Measurements from ENCODE around the gene ASIC1.
A peak's percentile ranks its signal among the peaks of the same experiment; 100 is the strongest.
"Not testable (repeated sequence)": the region's sequence is repeated elsewhere in the genome, so short reads cannot be mapped to it uniquely, and the experiment has no call there.

The ASIC1 gene

DNA sequence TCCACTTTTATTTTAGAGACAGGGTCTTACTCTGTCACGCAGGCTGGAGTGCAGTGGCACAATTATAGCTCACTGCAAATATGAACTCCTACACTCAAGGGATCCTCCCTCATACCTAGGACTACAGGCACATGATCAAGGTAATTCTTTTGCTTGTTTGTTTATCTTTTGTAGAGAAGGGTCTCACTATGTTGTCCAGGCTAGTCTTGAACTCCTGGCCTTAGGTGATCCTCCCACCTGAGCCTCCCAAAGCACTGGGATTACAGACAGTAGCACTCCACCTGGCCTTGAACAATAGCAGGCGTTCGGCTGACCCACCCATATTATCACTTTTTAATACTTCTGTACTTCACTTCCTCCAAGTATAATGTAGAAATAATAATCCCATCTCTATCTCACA, 30.7 kb upstream of the ASIC1 start:
- TF ChIP-seq, protein P1, sequence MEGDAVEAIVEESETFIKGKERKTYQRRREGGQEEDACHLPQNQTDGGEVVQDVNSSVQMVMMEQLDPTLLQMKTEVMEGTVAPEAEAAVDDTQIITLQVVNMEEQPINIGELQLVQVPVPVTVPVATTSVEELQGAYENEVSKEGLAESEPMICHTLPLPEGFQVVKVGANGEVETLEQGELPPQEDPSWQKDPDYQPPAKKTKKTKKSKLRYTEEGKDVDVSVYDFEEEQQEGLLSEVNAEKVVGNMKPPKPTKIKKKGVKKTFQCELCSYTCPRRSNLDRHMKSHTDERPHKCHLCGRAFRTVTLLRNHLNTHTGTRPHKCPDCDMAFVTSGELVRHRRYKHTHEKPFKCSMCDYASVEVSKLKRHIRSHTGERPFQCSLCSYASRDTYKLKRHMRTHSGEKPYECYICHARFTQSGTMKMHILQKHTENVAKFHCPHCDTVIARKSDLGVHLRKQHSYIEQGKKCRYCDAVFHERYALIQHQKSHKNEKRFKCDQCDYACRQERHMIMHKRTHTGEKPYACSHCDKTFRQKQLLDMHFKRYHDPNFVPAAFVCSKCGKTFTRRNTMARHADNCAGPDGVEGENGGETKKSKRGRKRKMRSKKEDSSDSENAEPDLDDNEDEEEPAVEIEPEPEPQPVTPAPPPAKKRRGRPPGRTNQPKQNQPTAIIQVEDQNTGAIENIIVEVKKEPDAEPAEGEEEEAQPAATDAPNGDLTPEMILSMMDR (conservative IDR thresholded peaks at IDR 0.05; ENCODE audit: low read depth, low read length): no peak
- H3K4me3 ChIP-seq (ENCODE audit: low read depth, low read length): no peak overlapping the region
- no peak for DNase-seq (ENCODE audit: low read depth)

DNA sequence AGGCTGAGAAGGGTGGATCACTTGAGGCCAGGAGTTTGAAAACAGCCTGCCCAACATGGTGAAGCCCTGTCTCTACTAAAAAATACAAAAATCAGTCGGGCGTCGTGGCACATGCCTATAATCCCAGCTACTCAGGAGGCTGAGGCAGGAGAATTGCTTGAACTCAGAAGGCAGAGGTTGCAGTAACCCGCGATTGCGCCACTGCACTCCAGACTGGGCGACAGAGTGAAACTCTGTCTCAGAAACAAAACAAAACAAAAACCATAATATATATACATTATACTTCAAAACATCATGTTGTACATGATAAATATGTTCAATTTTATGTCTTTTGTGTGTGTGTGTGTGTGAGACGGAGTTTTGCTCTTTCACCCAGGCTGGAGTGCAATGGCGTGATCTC, 26.9 kb upstream of the ASIC1 start:
- not testable (repeated sequence) for DNase-seq (ENCODE audit: low read depth); H3K4me3 ChIP-seq (ENCODE audit: low read depth, low read length)

DNA sequence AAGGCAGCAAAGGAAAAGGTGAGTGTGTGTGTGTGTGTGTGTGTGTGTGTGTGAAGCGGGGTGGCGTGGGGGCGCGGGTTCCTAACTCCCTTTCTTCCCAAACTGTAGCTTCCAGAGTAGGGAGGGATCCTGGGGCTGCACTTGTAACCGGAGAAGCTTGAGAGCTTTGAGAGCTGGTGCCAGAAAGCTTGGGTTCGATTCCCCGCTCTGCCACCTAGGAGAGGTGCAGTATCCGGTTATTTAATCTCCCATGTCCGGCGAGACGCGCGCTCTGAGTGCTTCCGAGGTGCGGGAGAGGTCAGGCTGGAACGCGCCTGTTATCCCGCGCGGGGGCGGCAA, 24.9 kb upstream of the ASIC1 start:
- peak overlapping the region; percentile 49 for H3K4me3 ChIP-seq (ENCODE audit: low read depth, low read length)
- DNase-seq (ENCODE audit: low read depth): no peak
- TF ChIP-seq, protein P1 (conservative IDR thresholded peaks at IDR 0.05; ENCODE audit: low read depth, low read length): no peak

DNA sequence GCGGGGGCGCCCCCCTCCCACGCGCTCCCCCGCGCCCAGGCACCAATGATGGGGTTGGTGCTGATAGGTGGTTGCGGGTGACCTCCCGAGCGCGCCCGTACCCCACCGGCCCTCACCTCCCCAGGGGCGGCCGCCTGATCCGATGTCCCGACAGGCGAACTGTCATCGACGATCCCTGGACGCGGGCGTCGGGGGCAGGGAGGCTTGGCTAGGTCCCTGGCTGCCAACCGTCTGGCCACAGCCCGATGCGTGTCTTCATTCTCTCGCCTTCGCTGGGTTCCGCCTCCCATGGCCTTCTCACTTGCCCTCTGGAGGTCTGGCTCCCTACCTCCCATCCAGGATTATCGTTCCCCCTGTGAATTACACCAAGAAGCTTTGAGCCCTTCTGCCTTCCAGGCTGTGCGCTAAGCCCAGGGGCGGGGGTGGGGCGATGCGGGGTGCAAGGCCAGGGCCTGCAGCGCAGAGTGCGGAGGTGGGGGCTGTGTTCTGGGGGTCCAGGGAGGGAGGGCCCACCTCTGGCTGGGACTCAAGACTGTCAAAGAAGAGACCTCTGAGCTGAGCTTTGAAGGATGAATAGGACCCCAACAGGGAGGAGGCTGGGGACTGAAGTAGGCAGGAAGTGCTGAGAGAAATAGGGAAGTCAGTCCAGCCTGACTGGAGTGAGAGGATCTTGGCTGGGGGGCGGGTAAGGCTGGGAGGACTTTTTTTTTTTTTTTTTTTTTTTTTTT, 24.4 kb upstream of the ASIC1 start:
- TF ChIP-seq, protein P1 (conservative IDR thresholded peaks at IDR 0.05; ENCODE audit: low read depth, low read length): no peak
- DNase-seq (ENCODE audit: low read depth): no peak
- H3K4me3 ChIP-seq (ENCODE audit: low read depth, low read length): peak overlapping the region; percentile 49

DNA sequence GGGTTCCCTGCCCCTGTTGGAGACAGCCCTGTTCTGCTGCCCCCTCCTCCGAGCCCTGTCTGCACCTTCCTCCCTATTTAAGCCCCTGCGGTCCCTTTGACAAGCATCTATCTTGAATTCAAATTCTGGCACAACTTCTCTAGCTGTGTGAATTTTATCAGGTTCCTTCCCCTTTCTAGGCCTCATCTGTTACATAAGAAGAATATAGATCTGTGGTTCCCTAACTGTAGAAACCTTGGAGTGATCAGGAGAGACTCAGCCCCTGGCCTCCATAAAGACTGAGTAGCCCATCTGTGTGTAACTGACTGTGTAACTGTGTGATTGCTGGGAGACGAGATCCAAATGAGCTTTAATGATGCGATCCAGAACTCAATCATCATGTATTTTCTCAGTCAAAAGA, 19.1 kb upstream of the ASIC1 start:
- DNase-seq (ENCODE audit: low read depth): no peak
- TF ChIP-seq, protein P1 (conservative IDR thresholded peaks at IDR 0.05; ENCODE audit: low read depth, low read length): no peak
- H3K4me3 ChIP-seq (ENCODE audit: low read depth, low read length): no peak overlapping the region

DNA sequence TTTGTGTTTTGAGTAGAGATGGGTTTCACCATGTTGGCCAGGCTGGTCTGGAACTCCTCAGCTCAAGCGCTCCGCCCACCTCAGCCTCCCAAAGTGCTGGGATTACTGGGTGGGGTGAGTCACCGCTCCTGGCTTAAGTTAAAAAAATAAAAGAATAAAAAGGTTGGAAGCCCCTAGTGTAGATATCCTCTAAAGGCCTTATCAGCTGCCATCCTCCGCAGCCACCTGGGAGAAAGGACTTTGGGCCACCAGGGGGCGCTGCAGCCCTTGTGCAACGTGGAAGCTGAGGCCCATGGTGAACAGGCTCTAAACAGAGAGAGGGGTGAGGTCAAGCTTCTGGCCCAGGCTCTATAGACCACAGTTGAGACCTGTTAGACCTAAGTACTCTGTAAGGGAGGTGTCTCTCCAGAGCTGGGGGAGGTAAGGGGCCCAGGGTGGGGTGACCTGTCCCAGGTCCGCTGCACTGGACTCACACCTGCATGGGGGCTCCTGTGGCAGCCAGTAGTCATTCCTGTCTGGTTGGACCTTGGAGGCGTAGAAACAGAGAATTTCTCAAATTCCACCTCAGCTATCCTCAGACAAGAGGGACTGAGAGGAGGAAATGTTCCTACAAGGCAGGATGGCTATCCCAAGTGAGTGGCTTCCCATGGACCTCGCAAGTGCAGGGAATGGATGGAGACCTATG, 18.1 kb upstream of the ASIC1 start:
- peak; percentile 83 for DNase-seq (ENCODE audit: low read depth)
- TF ChIP-seq, protein P1 (conservative IDR thresholded peaks at IDR 0.05; ENCODE audit: low read depth, low read length): peak; percentile 94
- H3K4me3 ChIP-seq (ENCODE audit: low read depth, low read length): no peak overlapping the region

DNA sequence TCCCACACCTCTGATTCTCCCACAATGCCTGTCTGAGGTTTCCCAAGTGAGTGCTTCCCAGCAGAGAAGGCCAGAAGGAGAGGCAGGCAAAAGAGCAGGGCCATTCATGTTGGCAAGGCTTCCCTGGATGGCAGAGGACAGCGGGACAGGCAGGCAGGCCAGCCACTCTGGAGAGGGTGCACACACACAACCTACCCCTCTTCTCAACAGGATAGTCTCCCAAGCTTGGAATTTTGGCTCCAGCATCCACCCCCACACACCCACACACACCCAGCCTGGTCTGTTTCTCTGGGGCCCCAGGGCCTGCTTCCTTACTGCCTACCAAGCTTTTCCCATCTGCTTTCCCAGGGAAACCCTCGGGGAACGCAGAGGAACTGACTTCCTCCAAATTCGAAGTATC, 16.7 kb upstream of the ASIC1 start:
- H3K4me3 ChIP-seq (ENCODE audit: low read depth, low read length): no peak overlapping the region
- TF ChIP-seq, protein P1 (conservative IDR thresholded peaks at IDR 0.05; ENCODE audit: low read depth, low read length): no peak
- DNase-seq (ENCODE audit: low read depth): no peak
